Stomach (tissue), 9 donors: Measurements from ENCODE around the gene TECPR2. TPM values are rescaled to one million over a fixed set of nuclear protein-coding genes. Genes with fewer than 3 reads are reported as not detected.

Experiments used
- DNase-seq, 2 donors: peaks; one replicate each; pipeline versions ENCODE4 v3.0.0 to v3.0.0-alpha.2; 2013 to 2019
- H3K27ac ChIP-seq, 5 donors: fragments of 200-600 bp in 4 of 5; sonication (generic) in 4 of 5; one replicate each; pipeline ENCODE4 v1.5.1; 2013 to 2019; ENCODE audit warnings: mild to moderate bottlenecking in 1 of 5, moderate library complexity in 1 of 5
- H3K27me3 ChIP-seq, 3 donors: fragments of 200-600 bp; sonication (generic); one replicate each; pipeline ENCODE4 v1.5.1; 2017 to 2019; ENCODE audit warnings: mixed run types in 1 of 3
- H3K36me3 ChIP-seq, 4 donors: fragments of 200-600 bp; sonication (generic); 1 replicate in 3 of 4; 2 replicates in 1 of 4; pipeline ENCODE4 v1.5.1; 2016 to 2019
- H3K4me1 ChIP-seq, 4 donors: fragments of 200-600 bp; sonication (generic); one replicate each; pipeline ENCODE4 v1.5.1; 2016 to 2019
- H3K4me3 ChIP-seq, 4 donors: fragments of 200-600 bp; sonication (generic) in 3 of 4; one replicate each; pipeline ENCODE4 v1.5.1; 2016 to 2019; ENCODE audit warnings: mild to moderate bottlenecking in 1 of 4
- H3K9me3 ChIP-seq, 4 donors: fragments of 200-600 bp; sonication (generic); one replicate each; pipeline ENCODE4 v1.5.1; 2016 to 2019
- EP300 ChIP-seq: sonication (generic); formaldehyde crosslinking; IDR thresholded peaks from one replicate; pipeline ENCODE4 v1.6.1; 2017; ENCODE audit warnings: antibody characterized with exemption
- POLR2A ChIP-seq, 4 donors: fragments of 450-650 bp; IDR thresholded peaks; one replicate each; pipeline ENCODE4 v1.6.1; 2016; ENCODE audit warnings: antibody characterized with exemption in 4 of 4, control low read depth in 2 of 4, mild to moderate bottlenecking in 1 of 4, moderate library complexity in 1 of 4
- POLR2AphosphoS5 ChIP-seq, 3 donors: sonication (generic); formaldehyde crosslinking; IDR thresholded peaks; one replicate each; pipeline ENCODE4 v1.6.1; 2016; ENCODE audit warnings: antibody characterized with exemption in 3 of 3
- WGBS, 5 donors: extraction: QIAGEN DNeasy Blood & Tissue Kit in 3 of 5; methylation state at CpG; one replicate each; pipeline versions ENCODE4 v1.1.5 to v1.1.7; 2013 to 2018; 5-methylcytosine and 5-hydroxymethylcytosine counted together
- intact Hi-C: fragments of 100-400 bp; cut with DNase I; formaldehyde crosslinking; loops from one replicate; pipeline ENCODE4 v1.15.1; 2023; ENCODE audit warnings: low total_unique reads
- polyA plus RNA-seq, 3 donors: library from polyadenylated mRNA; stranded (reverse); fragments of 200-250 nt; gene quantifications; one replicate each; pipeline ENCODE4 v1.2.3, GENCODE V29; 2013
- total RNA-seq, 5 donors: library from RNA; depleted of rRNA; stranded (reverse); fragments of >200 nt; gene quantifications; one replicate each; pipeline versions ENCODE4 v1.1.0 to v1.2.3, GENCODE V29; 2014 to 2016
- TF ChIP-seq, protein P1 (sequence below), 7 experiments: fragments of 450-650 bp in 4 of 7; fragments of 200-600 bp in 3 of 7; sonication (generic) in 3 of 7; IDR thresholded peaks; one replicate each; pipeline ENCODE4 v1.5.1; 2016 to 2019; ENCODE audit warnings: antibody characterized with exemption in 7 of 7, control low read depth in 2 of 7, mild to moderate bottlenecking in 1 of 7
- donor health status: healthy with polysubstance abuse.
- donor health status: Bipolar disorder and iron deficiency.
- donor health status: healthy.

TECPR2 gene
- total and polyA plus RNA-seq, 8 donors = 2.6 to 110 (median 11.1) TPM

- no peaks in the 10 kb centered on the region for H3K27me3 ChIP-seq
- 74 to 83% (median 79%) methylated on average over 10 of the region's 10 CpGs for WGBS, 5 donors
These were observed 58.8 kb downstream of the TECPR2 start for GRCh38 chr14:102421411-102422057.

GRCh38 chr14:102424520-102424919, 61.8 kb downstream of the TECPR2 start:
- DNase-seq = no peak
- WGBS, 5 donors = 70 to 93% (median 85%) methylated on average over 4 of the region's 4 CpGs
- intact Hi-C loops = no loop called here
- Histone ChIP-seq H3K4me1 (no peaks in the 10 kb centered on the region), H3K36me3 (peaks cover 7 to 80% (median 63%) of the 10 kb centered on the region in 4 donors), H3K9me3 (no peaks in the 10 kb centered on the region), H3K4me3 (no peak overlapping the region), H3K27me3 (no peaks in the 10 kb centered on the region), H3K27ac (no peak overlapping the region)
- TF ChIP-seq, protein P1, sequence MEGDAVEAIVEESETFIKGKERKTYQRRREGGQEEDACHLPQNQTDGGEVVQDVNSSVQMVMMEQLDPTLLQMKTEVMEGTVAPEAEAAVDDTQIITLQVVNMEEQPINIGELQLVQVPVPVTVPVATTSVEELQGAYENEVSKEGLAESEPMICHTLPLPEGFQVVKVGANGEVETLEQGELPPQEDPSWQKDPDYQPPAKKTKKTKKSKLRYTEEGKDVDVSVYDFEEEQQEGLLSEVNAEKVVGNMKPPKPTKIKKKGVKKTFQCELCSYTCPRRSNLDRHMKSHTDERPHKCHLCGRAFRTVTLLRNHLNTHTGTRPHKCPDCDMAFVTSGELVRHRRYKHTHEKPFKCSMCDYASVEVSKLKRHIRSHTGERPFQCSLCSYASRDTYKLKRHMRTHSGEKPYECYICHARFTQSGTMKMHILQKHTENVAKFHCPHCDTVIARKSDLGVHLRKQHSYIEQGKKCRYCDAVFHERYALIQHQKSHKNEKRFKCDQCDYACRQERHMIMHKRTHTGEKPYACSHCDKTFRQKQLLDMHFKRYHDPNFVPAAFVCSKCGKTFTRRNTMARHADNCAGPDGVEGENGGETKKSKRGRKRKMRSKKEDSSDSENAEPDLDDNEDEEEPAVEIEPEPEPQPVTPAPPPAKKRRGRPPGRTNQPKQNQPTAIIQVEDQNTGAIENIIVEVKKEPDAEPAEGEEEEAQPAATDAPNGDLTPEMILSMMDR (IDR thresholded peaks at IDR 0.05) = no peak
- TF ChIP-seq POLR2A (IDR thresholded peaks at IDR 0.05) (no peak), POLR2AphosphoS5 (IDR thresholded peaks at IDR 0.05) (no peak), EP300 (no peak)

More at GRCh38 chr14:102421411-102422057, 58.8 kb downstream of the TECPR2 start:
- intact Hi-C loops = no loop called here
- no peak overlapping the region for H3K4me3 ChIP-seq
- no peak overlapping the region for H3K27ac ChIP-seq
- TF ChIP-seq POLR2A (IDR thresholded peaks at IDR 0.05) (no peak), EP300 (no peak), POLR2AphosphoS5 (IDR thresholded peaks at IDR 0.05) (no peak)
- TF ChIP-seq, protein P1 (IDR thresholded peaks at IDR 0.05) = no peak
- DNase-seq = no peak
- no peaks in the 10 kb centered on the region for H3K9me3 ChIP-seq
- H3K4me1 ChIP-seq = no peaks in the 10 kb centered on the region
- H3K36me3 ChIP-seq = peaks cover 6 to 74% (median 36%) of the 10 kb centered on the region in 4 donors

- TF ChIP-seq POLR2A (IDR thresholded peaks at IDR 0.05) (no peak), POLR2AphosphoS5 (IDR thresholded peaks at IDR 0.05) (no peak), EP300 (no peak)
- TF ChIP-seq, protein P1 (IDR thresholded peaks at IDR 0.05) = no peak
- WGBS, 5 donors = 91 to 97% (median 93%) methylated on average over 10 of the region's 10 CpGs
- Histone ChIP-seq H3K4me1 (no peaks in the 10 kb centered on the region), H3K27me3 (no peaks in the 10 kb centered on the region), H3K36me3 (peaks cover 7 to 80% (median 64%) of the 10 kb centered on the region in 4 donors), H3K9me3 (no peaks in the 10 kb centered on the region), H3K27ac (no peak overlapping the region), H3K4me3 (no peak overlapping the region)
- no peak for DNase-seq
- intact Hi-C loops = no loop called here
These were observed 62.2 kb downstream of the TECPR2 start for GRCh38 chr14:102424923-102425322.

GRCh38 chr14:102426796-102427195, 64.1 kb downstream of the TECPR2 start:
- 86 to 93% (median 91%) methylated on average over 6 of the region's 6 CpGs for WGBS, 5 donors
- intact Hi-C loops = no loop called here

More at GRCh38 chr14:102426796-102427195, 64.1 kb downstream of the TECPR2 start:
- Histone ChIP-seq H3K27me3 (no peaks in the 10 kb centered on the region), H3K4me3 (no peak overlapping the region), H3K36me3 (peaks cover 4 to 74% (median 61%) of the 10 kb centered on the region in 4 donors), H3K4me1 (no peaks in the 10 kb centered on the region), H3K9me3 (no peaks in the 10 kb centered on the region), H3K27ac (no peak overlapping the region)
- no peak for DNase-seq
- TF ChIP-seq POLR2AphosphoS5 (IDR thresholded peaks at IDR 0.05) (no peak), POLR2A (IDR thresholded peaks at IDR 0.05) (no peak), EP300 (no peak)
- TF ChIP-seq, protein P1 (IDR thresholded peaks at IDR 0.05) = no peak
